ENCODE results near the gene CDYL2. TPM values are rescaled to one million over a fixed set of nuclear protein-coding genes. Genes with fewer than 3 reads are reported as not detected.

CDYL2 gene
- total RNA-seq, 6 donors from 2014 or later: 6.0 to 16.7 (median 8.0) TPM

DNA sequence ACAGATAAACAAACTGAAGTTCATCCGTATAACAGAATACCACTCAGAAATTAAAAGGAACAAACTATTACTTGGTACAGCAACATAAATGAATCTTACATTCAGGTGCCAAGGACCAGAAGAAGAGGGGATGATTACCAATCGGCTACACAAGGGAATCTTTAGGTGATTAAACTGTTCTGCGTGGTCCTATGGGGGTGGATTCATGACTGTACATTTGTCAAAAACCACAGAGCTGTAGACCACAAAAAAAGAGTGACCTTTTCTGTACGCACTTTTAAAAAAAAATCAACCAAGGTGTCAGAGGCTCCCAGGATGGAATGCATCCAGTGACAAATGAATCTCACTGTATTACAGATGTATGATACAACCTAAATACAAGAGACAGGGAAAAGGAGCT is 110.8 kb downstream of the CDYL2 start:
- Histone ChIP-seq H3K27me3 (no peaks in the 10 kb centered on the region), H3K4me3 (no peak overlapping the region), H3K36me3 (no peaks in the 10 kb centered on the region), H3K4me1 (no peaks in the 10 kb centered on the region), H3K9me3 (no peaks in the 10 kb centered on the region), H3K27ac (no peak overlapping the region)
- 81% methylated on average over 4 of the region's 4 CpGs for WGBS, 2 donors
- TF ChIP-seq POLR2AphosphoS5 (IDR thresholded peaks at IDR 0.05): no peak
- TF ChIP-seq, protein P1, sequence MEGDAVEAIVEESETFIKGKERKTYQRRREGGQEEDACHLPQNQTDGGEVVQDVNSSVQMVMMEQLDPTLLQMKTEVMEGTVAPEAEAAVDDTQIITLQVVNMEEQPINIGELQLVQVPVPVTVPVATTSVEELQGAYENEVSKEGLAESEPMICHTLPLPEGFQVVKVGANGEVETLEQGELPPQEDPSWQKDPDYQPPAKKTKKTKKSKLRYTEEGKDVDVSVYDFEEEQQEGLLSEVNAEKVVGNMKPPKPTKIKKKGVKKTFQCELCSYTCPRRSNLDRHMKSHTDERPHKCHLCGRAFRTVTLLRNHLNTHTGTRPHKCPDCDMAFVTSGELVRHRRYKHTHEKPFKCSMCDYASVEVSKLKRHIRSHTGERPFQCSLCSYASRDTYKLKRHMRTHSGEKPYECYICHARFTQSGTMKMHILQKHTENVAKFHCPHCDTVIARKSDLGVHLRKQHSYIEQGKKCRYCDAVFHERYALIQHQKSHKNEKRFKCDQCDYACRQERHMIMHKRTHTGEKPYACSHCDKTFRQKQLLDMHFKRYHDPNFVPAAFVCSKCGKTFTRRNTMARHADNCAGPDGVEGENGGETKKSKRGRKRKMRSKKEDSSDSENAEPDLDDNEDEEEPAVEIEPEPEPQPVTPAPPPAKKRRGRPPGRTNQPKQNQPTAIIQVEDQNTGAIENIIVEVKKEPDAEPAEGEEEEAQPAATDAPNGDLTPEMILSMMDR (IDR thresholded peaks at IDR 0.05): no peak
- no peak for TF ChIP-seq POLR2A (IDR thresholded peaks at IDR 0.05)
- no peak for TF ChIP-seq EP300 (IDR thresholded peaks at IDR 0.05)
- DNase-seq (no peak), ATAC-seq (ENCODE audit: low FRiP score in 2 of 2) (no peak)

GRCh38 chr16:80692270-80692669 is 112.1 kb downstream of the CDYL2 start:
- ATAC-seq (ENCODE audit: low FRiP score in 2 of 2) (no peak), DNase-seq (no peak)
- no peak overlapping the region for H3K4me3 ChIP-seq
- H3K27ac ChIP-seq: no peak overlapping the region
- H3K27me3 ChIP-seq: no peaks in the 10 kb centered on the region
- no peaks in the 10 kb centered on the region for H3K4me1 ChIP-seq
- TF ChIP-seq, protein P1 (IDR thresholded peaks at IDR 0.05): no peak
- TF ChIP-seq POLR2A (IDR thresholded peaks at IDR 0.05) (no peak), EP300 (IDR thresholded peaks at IDR 0.05) (no peak)
- no peaks in the 10 kb centered on the region for H3K36me3 ChIP-seq
- WGBS, 2 donors: 69 to 82% methylated on average over 2 of the region's 2 CpGs
- H3K9me3 ChIP-seq: no peaks in the 10 kb centered on the region

DNA sequence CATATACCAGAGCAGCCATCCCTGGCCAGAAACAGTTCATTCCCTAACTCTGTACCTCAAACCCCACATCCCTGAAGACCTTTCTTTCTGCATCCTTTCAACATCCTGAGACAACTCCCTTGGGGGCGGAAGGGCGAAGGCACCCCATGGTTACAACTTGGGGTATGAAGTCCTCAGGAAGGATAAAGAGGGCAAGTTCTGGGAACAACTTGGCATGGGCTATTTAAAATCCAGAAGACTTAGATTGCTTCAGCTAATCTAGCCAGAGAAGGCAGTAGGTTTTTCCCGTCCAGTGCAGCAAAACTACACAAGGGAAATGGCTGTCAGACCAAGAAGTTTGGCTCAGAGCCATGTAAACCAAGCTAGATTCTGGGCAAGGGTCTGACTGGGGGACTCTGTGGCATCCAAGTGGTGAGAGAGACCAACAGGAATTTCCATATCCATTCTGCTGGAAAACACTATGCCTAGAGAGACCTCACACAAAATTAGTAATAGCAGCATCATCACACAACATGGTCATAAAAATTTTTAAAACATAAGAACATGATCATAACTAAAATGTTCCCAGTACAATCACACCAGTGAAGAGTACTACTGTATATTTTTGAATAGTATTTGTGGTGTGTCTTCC is 113.2 kb downstream of the CDYL2 start:
- Histone ChIP-seq H3K27me3 (no peaks in the 10 kb centered on the region), H3K27ac (no peak overlapping the region), H3K9me3 (no peaks in the 10 kb centered on the region), H3K36me3 (no peaks in the 10 kb centered on the region), H3K4me1 (no peaks in the 10 kb centered on the region), H3K4me3 (no peak overlapping the region)
- TF ChIP-seq POLR2A (IDR thresholded peaks at IDR 0.05) (no peak), POLR2AphosphoS5 (IDR thresholded peaks at IDR 0.05) (no peak), EP300 (IDR thresholded peaks at IDR 0.05) (no peak)
- TF ChIP-seq, protein P1 (IDR thresholded peaks at IDR 0.05): no peak
- DNase-seq (no peak), ATAC-seq (ENCODE audit: low FRiP score in 2 of 2) (no peak)
- 86 to 89% methylated on average over 3 of the region's 3 CpGs for WGBS, 2 donors

DNA sequence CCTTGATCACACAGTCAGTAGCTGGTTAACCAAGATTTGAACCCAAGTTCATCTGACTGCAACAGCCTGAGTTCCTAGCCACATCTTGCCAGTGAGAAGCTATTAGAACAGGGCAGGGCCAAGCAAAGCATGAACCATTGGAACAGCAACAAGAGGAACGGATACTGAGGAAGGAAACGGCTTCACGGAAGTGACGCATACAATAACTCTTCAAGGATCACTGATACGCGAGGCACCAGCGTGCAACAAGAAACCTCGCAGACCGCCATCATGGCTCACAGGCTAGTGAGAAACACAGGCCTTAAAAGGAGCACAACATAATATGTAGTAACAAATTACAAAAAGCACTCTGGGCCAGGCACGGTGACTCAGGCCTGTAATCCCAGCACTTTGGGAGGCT is 114.9 kb downstream of the CDYL2 start:
- no peaks in the 10 kb centered on the region for H3K9me3 ChIP-seq
- H3K27me3 ChIP-seq: no peaks in the 10 kb centered on the region
- WGBS, 2 donors: 77 to 82% methylated on average over 10 of the region's 10 CpGs
- TF ChIP-seq POLR2A (IDR thresholded peaks at IDR 0.05) (no peak), POLR2AphosphoS5 (IDR thresholded peaks at IDR 0.05) (no peak), EP300 (IDR thresholded peaks at IDR 0.05) (no peak)
- TF ChIP-seq, protein P1 (IDR thresholded peaks at IDR 0.05): no peak
- no peak overlapping the region for H3K4me3 ChIP-seq
- no peaks in the 10 kb centered on the region for H3K36me3 ChIP-seq
- no peak overlapping the region for H3K27ac ChIP-seq
- no peak for DNase-seq
- ATAC-seq (ENCODE audit: low FRiP score in 2 of 2): no peak
- no peaks in the 10 kb centered on the region for H3K4me1 ChIP-seq

DNA sequence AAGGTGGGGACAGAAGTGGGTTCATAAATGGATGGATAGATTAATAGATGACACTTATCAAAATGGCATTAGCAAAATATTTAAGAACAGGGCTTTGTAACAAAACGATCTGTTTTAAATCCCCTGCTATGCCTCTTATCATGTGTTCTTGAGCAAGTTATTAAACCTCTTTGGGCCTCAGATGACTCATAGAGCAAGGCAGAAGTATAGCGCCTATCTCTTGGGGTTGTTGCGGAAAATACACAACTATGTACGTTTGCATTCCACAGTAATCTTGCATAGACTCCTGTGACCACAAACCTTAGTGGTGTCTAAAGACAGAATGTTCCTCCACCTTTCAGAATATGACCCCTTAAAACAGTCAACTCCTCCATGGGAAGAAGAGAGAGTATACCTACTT is 116.8 kb downstream of the CDYL2 start:
- 79 to 84% methylated on average over 4 of the region's 4 CpGs for WGBS, 2 donors
- Histone ChIP-seq H3K4me3 (no peak overlapping the region), H3K36me3 (no peaks in the 10 kb centered on the region), H3K27ac (no peak overlapping the region), H3K4me1 (no peaks in the 10 kb centered on the region), H3K27me3 (no peaks in the 10 kb centered on the region), H3K9me3 (no peaks in the 10 kb centered on the region)
- DNase-seq (no peak), ATAC-seq (ENCODE audit: low FRiP score in 2 of 2) (no peak)
- no peak for TF ChIP-seq POLR2A (IDR thresholded peaks at IDR 0.05)
